NCI-H510A (cell line): Measurements from ENCODE around the gene ACTG2.

Experiments used
- DNase-seq: peaks from one replicate; lab custom pipeline; 2025; lab: John Stamatoyannopoulos, UW

The ACTG2 gene

DNA sequence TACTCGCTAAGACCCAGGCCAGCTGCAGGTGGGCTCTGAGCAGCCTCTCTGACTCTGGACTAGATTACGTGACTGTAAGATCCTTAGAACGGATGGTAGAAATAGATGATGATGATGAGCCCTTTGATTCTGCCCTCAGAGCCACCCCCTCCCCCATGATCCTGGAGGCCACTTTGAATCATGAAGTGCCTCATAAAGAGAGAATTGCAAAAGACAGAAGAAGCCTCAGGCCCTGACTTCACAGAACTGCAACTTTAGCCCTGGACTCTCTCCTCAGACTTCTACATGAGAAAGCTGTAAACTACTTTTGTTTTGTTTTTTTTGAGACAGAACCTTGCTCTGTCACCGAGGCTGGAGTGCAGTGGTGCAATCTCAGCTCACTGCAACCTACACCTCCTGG lies 76.5 kb downstream of the ACTG2 start:
- DNase-seq = no peak
